Mesothelial cell of epicardium (in vitro differentiated cells): Measurements from ENCODE around the gene CCN5. TPM values are rescaled to one million over a fixed set of nuclear protein-coding genes. Genes with fewer than 3 reads are reported as not detected.

ENCODE experiments used
- DNase-seq, 2 experiments: peaks; one replicate each; pipeline ENCODE4 v3.0.0; 2021; ENCODE audit warnings: low spot score in 2 of 2; ENCODE audit not compliant: unreplicated experiment in 2 of 2
- H3K27ac Mint-ChIP-seq: 2 replicates; pipeline ENCODE4 v1.8.0; 2021; ENCODE audit warnings: mixed read lengths
- H3K27me3 Mint-ChIP-seq: 2 replicates; pipeline ENCODE4 v1.8.0; 2021; ENCODE audit warnings: low read depth, mixed read lengths
- H3K36me3 Mint-ChIP-seq: 2 replicates; pipeline ENCODE4 v1.8.0; 2021; ENCODE audit warnings: mixed read lengths
- H3K4me1 Mint-ChIP-seq: 2 replicates; pipeline ENCODE4 v1.8.0; 2021; ENCODE audit warnings: mixed read lengths
- H3K4me3 Mint-ChIP-seq: 2 replicates; pipeline ENCODE4 v1.8.0; 2021; ENCODE audit warnings: mild to moderate bottlenecking, moderate library complexity, mixed read lengths
- H3K9me3 Mint-ChIP-seq: 2 replicates; pipeline ENCODE4 v1.8.0; 2021; ENCODE audit warnings: mixed read lengths
- total RNA-seq: library from RNA; stranded (reverse); gene quantifications from 3 replicates; pipeline ENCODE4 v1.2.1, GENCODE V29; 2021
- TF ChIP-seq, protein P1 (sequence below): fragments of 200-600 bp; sonication (generic); IDR thresholded peaks from one replicate; pipeline ENCODE4 v1.5.0; 2021; ENCODE audit warnings: antibody characterized with exemption; ENCODE audit not compliant: unreplicated experiment

Gene CCN5
- total RNA-seq, 1 donor from 2014 or later: not detected

DNA sequence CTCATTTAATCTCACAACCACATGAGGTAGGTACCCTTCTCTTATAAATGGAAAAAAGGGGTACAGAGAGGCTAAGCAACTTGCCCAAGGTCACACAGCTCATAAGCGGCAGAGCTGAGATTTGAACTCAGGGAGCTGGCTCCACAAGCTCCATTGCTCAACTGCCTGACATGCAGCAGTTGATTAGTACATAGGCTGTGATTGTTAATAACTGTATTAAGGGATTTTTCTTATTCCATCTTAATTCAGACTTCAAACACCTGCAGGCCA lies 6.6 kb downstream of the CCN5 start:
- no peak overlapping the region for H3K4me3 Mint-ChIP-seq
- H3K4me1 Mint-ChIP-seq: no peaks in the 10 kb centered on the region
- DNase-seq: no peak
- no peaks in the 10 kb centered on the region for H3K36me3 Mint-ChIP-seq
- H3K9me3 Mint-ChIP-seq: no peaks in the 10 kb centered on the region
- no peaks in the 10 kb centered on the region for H3K27me3 Mint-ChIP-seq
- H3K27ac Mint-ChIP-seq: no peak overlapping the region
- TF ChIP-seq, protein P1, sequence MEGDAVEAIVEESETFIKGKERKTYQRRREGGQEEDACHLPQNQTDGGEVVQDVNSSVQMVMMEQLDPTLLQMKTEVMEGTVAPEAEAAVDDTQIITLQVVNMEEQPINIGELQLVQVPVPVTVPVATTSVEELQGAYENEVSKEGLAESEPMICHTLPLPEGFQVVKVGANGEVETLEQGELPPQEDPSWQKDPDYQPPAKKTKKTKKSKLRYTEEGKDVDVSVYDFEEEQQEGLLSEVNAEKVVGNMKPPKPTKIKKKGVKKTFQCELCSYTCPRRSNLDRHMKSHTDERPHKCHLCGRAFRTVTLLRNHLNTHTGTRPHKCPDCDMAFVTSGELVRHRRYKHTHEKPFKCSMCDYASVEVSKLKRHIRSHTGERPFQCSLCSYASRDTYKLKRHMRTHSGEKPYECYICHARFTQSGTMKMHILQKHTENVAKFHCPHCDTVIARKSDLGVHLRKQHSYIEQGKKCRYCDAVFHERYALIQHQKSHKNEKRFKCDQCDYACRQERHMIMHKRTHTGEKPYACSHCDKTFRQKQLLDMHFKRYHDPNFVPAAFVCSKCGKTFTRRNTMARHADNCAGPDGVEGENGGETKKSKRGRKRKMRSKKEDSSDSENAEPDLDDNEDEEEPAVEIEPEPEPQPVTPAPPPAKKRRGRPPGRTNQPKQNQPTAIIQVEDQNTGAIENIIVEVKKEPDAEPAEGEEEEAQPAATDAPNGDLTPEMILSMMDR: no peak

DNA sequence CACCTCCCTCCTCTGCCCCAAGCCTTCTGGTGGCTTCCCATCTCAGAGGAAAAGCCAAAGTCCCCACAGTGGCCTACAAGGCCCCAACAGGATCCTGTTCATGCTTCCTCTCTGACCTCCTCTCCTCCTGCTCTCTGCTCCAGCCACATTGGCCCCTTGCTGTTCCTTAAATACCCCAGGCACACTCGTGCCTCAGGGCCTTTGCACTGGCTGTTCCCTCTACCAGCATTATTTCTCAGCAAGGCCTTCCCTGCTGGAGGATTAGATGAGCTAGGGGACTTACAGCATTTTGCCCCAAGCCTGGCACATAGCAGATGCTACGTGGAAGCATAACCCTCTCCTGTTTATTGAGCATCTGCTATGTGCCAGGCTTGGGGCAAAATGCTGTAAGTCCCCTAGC lies 7.8 kb downstream of the CCN5 start:
- Mint-ChIP-seq H3K36me3 (no peaks in the 10 kb centered on the region), H3K4me1 (no peaks in the 10 kb centered on the region), H3K27ac (no peak overlapping the region), H3K9me3 (no peaks in the 10 kb centered on the region), H3K4me3 (no peak overlapping the region), H3K27me3 (no peaks in the 10 kb centered on the region)
- TF ChIP-seq, protein P1: no peak
- DNase-seq: no peak

DNA sequence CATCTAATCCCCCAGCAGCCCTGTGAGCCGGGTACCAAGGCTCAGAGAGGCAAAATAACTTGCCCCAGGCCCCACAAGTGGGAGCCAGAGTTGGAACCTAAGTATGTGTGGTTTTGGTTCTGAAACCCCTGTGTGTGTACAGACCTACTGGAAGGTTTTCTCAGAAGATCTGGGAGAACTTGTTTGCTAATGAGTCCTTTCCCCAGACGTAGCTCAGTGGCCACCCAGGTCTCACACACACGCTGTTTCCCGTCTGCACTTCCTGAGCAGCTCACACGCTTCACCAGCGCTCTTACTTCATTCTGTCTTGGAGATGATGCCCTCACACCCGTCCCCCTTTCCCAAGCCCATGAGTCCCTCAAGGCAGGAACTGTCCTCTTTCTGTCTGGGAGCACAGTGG lies 8.2 kb downstream of the CCN5 start:
- TF ChIP-seq, protein P1: no peak
- Mint-ChIP-seq H3K4me3 (no peak overlapping the region), H3K4me1 (no peaks in the 10 kb centered on the region), H3K36me3 (no peaks in the 10 kb centered on the region), H3K27ac (no peak overlapping the region), H3K27me3 (no peaks in the 10 kb centered on the region), H3K9me3 (no peaks in the 10 kb centered on the region)
- no peak for DNase-seq

GRCh38 chr20:44723798-44724362 lies 8.7 kb downstream of the CCN5 start:
- no peak overlapping the region for H3K4me3 Mint-ChIP-seq
- TF ChIP-seq, protein P1: no peak
- H3K4me1 Mint-ChIP-seq: peaks cover 3% of the 10 kb centered on the region
- H3K27ac Mint-ChIP-seq: no peak overlapping the region
- no peaks in the 10 kb centered on the region for H3K36me3 Mint-ChIP-seq
- no peak for DNase-seq
- H3K27me3 Mint-ChIP-seq: no peaks in the 10 kb centered on the region
- H3K9me3 Mint-ChIP-seq: no peaks in the 10 kb centered on the region

DNA sequence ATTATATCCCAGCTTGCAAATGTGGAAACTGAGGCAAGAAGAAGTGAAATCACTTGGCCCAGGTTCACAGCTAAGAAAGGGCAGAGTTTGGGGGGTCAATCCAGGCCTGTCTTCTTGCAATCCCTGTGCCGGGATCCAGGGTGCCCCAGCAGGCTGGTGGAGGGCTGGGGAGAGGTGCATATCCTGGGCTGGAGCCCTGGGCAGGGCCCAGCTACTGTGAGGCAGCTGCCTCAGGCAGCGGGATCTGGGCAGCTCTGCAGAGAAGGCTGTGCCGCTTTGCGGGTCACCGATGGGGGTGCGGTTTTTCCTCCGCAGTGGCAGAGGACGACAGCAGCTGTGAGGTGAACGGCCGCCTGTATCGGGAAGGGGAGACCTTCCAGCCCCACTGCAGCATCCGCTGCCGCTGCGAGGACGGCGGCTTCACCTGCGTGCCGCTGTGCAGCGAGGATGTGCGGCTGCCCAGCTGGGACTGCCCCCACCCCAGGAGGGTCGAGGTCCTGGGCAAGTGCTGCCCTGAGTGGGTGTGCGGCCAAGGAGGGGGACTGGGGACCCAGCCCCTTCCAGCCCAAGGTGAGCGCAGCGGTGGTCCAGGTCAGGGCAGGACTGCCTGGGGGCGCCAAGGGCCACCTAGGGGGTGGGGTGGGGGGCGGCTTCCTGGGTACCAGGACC lies 9.4 kb downstream of the CCN5 start:
- Mint-ChIP-seq H3K27me3 (no peaks in the 10 kb centered on the region), H3K4me3 (no peak overlapping the region), H3K9me3 (no peaks in the 10 kb centered on the region), H3K27ac (no peak overlapping the region), H3K36me3 (no peaks in the 10 kb centered on the region), H3K4me1 (peaks cover 5% of the 10 kb centered on the region)
- DNase-seq: no peak
- TF ChIP-seq, protein P1: no peak
